ENCODE results near the gene SPOP.

DNA sequence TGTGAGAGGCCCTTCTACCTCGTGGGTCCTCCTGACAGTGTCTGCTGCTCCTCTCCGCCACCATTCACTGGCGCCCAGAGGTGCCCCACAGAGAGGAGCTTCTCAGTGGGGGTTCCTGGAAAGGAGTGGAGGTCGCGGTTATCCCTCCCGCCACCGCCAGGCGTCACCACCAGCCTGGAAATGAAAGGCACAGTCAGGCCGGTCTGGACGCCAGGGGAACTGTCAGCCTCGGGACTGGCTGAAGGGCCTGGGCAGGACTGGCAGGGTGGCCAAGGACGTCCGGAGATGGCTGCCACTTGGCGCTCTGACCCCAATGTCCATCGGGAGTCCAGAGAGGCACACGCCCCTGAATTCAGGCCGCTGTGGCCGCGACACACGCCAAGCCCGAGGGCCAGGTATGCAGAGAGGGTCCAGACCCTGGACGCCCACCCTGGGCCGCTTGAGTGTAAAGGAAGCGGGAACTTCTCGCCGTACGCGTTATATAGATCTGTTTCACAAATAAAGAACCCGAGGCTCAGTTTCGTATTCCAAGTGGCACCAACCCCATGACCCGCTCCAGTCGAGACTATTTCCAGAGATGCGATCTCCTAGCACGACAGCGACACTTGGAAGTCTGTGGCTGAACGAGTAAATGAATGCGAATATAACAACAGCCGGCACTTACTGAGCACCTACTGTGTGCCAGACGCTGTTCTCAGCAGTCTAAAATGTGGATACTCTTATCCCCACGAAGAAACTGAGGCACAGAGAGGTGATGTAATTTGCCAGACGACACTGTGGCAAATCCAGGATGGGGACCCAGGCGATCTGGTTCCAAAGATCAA, 109.8 kb downstream of the SPOP start:
- TF ChIP-seq CTCF (IDR thresholded peaks at IDR 0.05) (peak in 1 of 3 donors; percentile 98), POLR2A (IDR thresholded peaks at IDR 0.05) (no peak)
